ENCODE measurements around the gene TRIM60. TPM values are rescaled to one million over a fixed set of nuclear protein-coding genes. Genes with fewer than 3 reads are reported as not detected.

The TRIM60 gene
- total RNA-seq, 1 donor from 2014 or later = not detected

DNA sequence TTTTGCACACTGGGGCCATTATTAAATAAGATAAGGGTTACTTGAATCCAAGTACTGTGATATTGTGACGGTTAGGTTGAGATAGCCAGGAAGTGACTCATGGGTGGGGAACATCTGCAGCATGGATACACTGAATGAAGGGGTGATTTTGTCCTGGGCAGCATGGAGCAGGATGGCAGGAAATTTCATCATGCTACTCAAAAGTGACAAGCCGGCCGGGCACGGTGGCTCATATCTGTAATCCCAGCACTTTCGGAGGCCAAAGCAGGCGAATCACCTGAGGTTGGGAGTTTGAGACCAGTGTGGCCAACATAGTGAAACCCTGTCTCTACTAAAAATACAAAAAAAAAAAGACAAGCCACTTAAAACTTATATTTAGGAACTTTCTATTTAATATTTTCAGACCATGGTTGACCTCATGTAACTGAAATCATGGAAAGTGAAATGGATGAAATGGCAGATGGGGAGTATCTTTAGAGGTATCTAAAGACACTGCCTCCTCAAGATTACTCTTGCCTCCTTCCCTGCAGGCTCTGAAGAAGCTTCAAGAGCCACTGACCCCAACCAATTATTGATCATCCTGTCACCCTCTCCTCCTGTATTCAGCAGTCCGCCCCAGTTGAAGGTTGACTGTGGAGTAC, 3.9 kb upstream of the TRIM60 start:
- ChIA-PET POLR2A (no interaction called here), CTCF (interaction anchor here (0.6 kb wide), 1 partner anchor 412 kb away, joined by 3 read pairs; no protein-coding TSS in a partner anchor)
- TF ChIP-seq, protein P1, sequence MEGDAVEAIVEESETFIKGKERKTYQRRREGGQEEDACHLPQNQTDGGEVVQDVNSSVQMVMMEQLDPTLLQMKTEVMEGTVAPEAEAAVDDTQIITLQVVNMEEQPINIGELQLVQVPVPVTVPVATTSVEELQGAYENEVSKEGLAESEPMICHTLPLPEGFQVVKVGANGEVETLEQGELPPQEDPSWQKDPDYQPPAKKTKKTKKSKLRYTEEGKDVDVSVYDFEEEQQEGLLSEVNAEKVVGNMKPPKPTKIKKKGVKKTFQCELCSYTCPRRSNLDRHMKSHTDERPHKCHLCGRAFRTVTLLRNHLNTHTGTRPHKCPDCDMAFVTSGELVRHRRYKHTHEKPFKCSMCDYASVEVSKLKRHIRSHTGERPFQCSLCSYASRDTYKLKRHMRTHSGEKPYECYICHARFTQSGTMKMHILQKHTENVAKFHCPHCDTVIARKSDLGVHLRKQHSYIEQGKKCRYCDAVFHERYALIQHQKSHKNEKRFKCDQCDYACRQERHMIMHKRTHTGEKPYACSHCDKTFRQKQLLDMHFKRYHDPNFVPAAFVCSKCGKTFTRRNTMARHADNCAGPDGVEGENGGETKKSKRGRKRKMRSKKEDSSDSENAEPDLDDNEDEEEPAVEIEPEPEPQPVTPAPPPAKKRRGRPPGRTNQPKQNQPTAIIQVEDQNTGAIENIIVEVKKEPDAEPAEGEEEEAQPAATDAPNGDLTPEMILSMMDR (IDR thresholded peaks at IDR 0.05) = no peak
- no peak for ATAC-seq (ENCODE audit: low read depth)
- Mint-ChIP-seq H3K36me3 (ENCODE audit: low read depth) (no peaks in the 10 kb centered on the region), H3K9me3 (no peaks in the 10 kb centered on the region), H3K27ac (no peak overlapping the region), H3K4me3 (no peak overlapping the region), H3K27me3 (no peaks in the 10 kb centered on the region), H3K4me1 (no peaks in the 10 kb centered on the region)
- intact Hi-C loops (cut with micrococcal nuclease) = no loop called here
- DNase-seq = no peak

DNA sequence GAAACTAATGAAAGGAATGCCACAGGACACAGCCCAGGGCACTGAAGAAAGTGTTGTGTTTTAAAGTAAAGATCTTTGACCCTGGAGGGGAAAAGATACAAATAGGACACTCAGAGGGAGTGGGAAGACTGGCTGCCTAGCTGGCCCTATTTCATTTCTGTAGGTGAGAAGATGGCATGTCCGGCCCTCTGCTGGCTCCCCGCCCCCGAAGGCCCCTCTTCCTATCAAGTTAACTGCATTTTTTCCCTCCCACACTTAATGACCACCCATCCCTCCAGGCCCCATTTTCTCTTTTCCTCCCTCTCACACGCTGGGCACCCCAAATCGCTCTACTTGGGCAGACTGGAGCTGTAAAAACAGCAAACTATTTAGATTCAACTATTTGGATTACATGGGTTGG, 16.4 kb downstream of the TRIM60 start:
- DNase-seq (no peak), ATAC-seq (ENCODE audit: low read depth) (no peak)
- Mint-ChIP-seq H3K4me1 (no peaks in the 10 kb centered on the region), H3K27ac (no peak overlapping the region), H3K4me3 (no peak overlapping the region), H3K27me3 (no peaks in the 10 kb centered on the region), H3K36me3 (ENCODE audit: low read depth) (no peaks in the 10 kb centered on the region), H3K9me3 (no peaks in the 10 kb centered on the region)
- intact Hi-C loops (cut with micrococcal nuclease) = no loop called here
- TF ChIP-seq, protein P1 (IDR thresholded peaks at IDR 0.05) = no peak
- ChIA-PET POLR2A (no interaction called here), CTCF (no interaction called here)

DNA sequence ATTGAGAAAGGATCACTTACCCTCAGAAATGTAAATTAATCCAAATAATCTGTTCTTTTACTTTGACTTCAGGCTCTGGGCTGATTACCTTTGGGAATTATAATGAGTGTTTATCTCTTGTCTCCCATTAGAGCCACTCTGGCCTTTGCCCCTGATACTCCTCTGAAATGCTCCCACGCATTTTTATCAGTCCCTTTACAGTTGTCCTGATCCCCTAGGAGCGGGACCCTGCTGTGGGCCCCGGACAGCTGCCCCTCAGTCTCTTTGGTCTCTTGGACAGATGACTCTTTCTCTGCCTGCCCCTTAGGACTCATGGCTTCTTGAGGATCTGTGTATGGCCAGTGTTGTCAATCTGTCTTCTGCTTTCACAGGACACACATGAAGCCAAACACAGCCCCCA, 20.8 kb downstream of the TRIM60 start:
- TF ChIP-seq, protein P1 (IDR thresholded peaks at IDR 0.05) = no peak
- no peaks in the 10 kb centered on the region for H3K27me3 Mint-ChIP-seq
- H3K27ac Mint-ChIP-seq = no peak overlapping the region
- H3K9me3 Mint-ChIP-seq = no peaks in the 10 kb centered on the region
- ChIA-PET POLR2A (no interaction called here), CTCF (no interaction called here)
- intact Hi-C loops (cut with micrococcal nuclease) = no loop called here
- no peaks in the 10 kb centered on the region for H3K36me3 Mint-ChIP-seq (ENCODE audit: low read depth)
- DNase-seq = no peak
- no peak for ATAC-seq (ENCODE audit: low read depth)
- H3K4me3 Mint-ChIP-seq = no peak overlapping the region
- no peaks in the 10 kb centered on the region for H3K4me1 Mint-ChIP-seq

DNA sequence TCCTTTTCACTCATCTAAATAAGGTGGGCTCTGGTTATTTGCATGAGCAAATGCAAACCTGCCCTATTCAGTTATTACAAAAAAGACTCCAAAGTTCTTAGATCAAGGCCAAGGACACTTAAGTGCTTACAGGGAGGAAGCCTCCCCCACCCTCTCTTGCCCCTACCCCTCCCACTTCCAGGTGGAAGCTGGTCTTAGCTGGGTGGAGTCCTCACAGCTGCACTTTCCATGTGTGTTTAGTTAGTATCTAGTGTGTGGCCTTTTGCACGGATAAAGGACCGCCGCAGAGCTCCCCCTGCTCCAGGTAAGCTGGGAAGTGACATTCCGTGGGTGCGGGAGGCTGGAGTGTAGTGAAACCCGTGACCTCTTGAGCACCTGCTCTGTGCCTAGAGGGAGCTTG, 21.8 kb downstream of the TRIM60 start, which contains the start of gene TRIM75:
Gene TRIM75 (plus strand): TSS at position 222 of the 400 bp plus-strand sequence. CDS start 5,282 bp downstream, outside the sequence.
- Mint-ChIP-seq H3K4me1 (no peaks in the 10 kb centered on the region), H3K27ac (no peak within 1 kb of the TSS), H3K9me3 (no peaks in the 10 kb centered on the region), H3K36me3 (ENCODE audit: low read depth) (no peaks in the 10 kb centered on the region), H3K27me3 (no peaks in the 10 kb centered on the region), H3K4me3 (no peak within 1 kb of the TSS)
- TF ChIP-seq, protein P1 (IDR thresholded peaks at IDR 0.05) = no peak
- POLR2A ChIA-PET = no interaction called here
- intact Hi-C loops (cut with micrococcal nuclease) = no loop called here
- DNase-seq (no peak), ATAC-seq (ENCODE audit: low read depth) (no peak)
- CTCF ChIA-PET = no interaction called here

DNA sequence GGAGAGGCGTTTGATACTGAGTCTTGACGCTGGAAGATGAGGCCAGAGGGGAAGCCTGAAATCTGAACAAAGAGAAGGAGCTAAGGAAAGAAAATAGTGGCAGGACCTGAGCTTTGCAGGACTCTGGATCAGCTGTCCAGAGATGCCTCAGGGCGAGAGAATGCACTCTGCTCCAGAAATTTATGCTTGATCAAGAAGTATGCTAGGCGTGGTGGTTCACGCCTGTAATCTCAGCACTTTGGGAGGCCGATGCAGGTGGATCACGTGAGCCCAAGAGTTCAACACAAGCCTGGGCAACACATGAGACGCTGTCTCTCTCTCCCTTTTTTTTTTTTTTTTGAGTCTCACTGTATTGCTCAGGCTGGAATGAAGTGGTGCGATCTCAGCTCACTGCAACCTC, 23.8 kb downstream of the TRIM60 start:
- no peak for DNase-seq
- Mint-ChIP-seq H3K4me1 (no peaks in the 10 kb centered on the region), H3K9me3 (no peaks in the 10 kb centered on the region), H3K36me3 (ENCODE audit: low read depth) (no peaks in the 10 kb centered on the region), H3K4me3 (no peak overlapping the region), H3K27ac (no peak overlapping the region), H3K27me3 (no peaks in the 10 kb centered on the region)
- ChIA-PET POLR2A (no interaction called here), CTCF (no interaction called here)
- intact Hi-C loops (cut with micrococcal nuclease) = no loop called here
- TF ChIP-seq, protein P1 (IDR thresholded peaks at IDR 0.05) = no peak
- no peak for ATAC-seq (ENCODE audit: low read depth)
